HEK293 (cell line): ENCODE measurements around the gene RASA2.

ENCODE experiments used
- BCL11B ChIP-seq: fragments of 450-650 bp; formaldehyde crosslinking; IDR thresholded peaks from 2 replicates; pipeline ENCODE4 v1.5.1; 2016; ENCODE audit warnings: low read depth, missing biosample characterization, missing genetic modification characterization
- EGR2 ChIP-seq: fragments of 450-650 bp; formaldehyde crosslinking; IDR thresholded peaks from 2 replicates; pipeline ENCODE4 v1.5.1; 2016; ENCODE audit warnings: low read depth, missing biosample characterization, missing genetic modification characterization
- GLI4 ChIP-seq: fragments of 450-650 bp; formaldehyde crosslinking; IDR thresholded peaks from 2 replicates; pipeline ENCODE4 v1.5.1; 2016; ENCODE audit warnings: missing biosample characterization, missing genetic modification characterization
- KLF8 ChIP-seq: fragments of 450-650 bp; formaldehyde crosslinking; IDR thresholded peaks from 2 replicates; pipeline ENCODE4 v1.5.1; 2016; ENCODE audit warnings: missing biosample characterization, missing genetic modification characterization
- KLF9 ChIP-seq: fragments of 450-650 bp; formaldehyde crosslinking; IDR thresholded peaks from 2 replicates; pipeline ENCODE4 v1.5.1; 2016; ENCODE audit warnings: missing biosample characterization, missing genetic modification characterization, low read depth
- MZF1 ChIP-seq: fragments of 450-650 bp; formaldehyde crosslinking; IDR thresholded peaks from 2 replicates; pipeline ENCODE4 v1.5.1; 2017; ENCODE audit warnings: missing biosample characterization, missing genetic modification characterization, borderline replicate concordance
- PRDM10 ChIP-seq: fragments of 450-650 bp; formaldehyde crosslinking; IDR thresholded peaks from 2 replicates; pipeline ENCODE4 v1.5.1; 2016; ENCODE audit warnings: missing biosample characterization, missing genetic modification characterization
- RBAK ChIP-seq: fragments of 450-650 bp; formaldehyde crosslinking; IDR thresholded peaks from 2 replicates; pipeline ENCODE4 v1.5.1; 2016; ENCODE audit warnings: missing biosample characterization, missing genetic modification characterization
- SCRT2 ChIP-seq: fragments of 450-650 bp; formaldehyde crosslinking; IDR thresholded peaks from 2 replicates; pipeline ENCODE4 v1.5.1; 2016; ENCODE audit warnings: missing biosample characterization, missing genetic modification characterization
- SP2 ChIP-seq: fragments of 450-650 bp; formaldehyde crosslinking; IDR thresholded peaks from 2 replicates; pipeline ENCODE4 v1.5.1; 2016; ENCODE audit warnings: missing biosample characterization, missing genetic modification characterization
- ZFHX2 ChIP-seq: fragments of 450-650 bp; formaldehyde crosslinking; conservative IDR thresholded peaks from 2 replicates; pipeline ENCODE4 v1.5.1; 2016; ENCODE audit warnings: missing biosample characterization, missing genetic modification characterization
- ZNF10 ChIP-seq: fragments of 450-650 bp; formaldehyde crosslinking; IDR thresholded peaks from 2 replicates; pipeline ENCODE4 v1.5.1; 2017; ENCODE audit warnings: missing biosample characterization, missing genetic modification characterization
- ZNF112 ChIP-seq: fragments of 450-650 bp; formaldehyde crosslinking; IDR thresholded peaks from 2 replicates; pipeline ENCODE4 v1.5.0; 2017; ENCODE audit warnings: missing biosample characterization, missing genetic modification characterization
- ZNF132 ChIP-seq: fragments of 450-650 bp; formaldehyde crosslinking; IDR thresholded peaks from 2 replicates; pipeline ENCODE4 v1.5.1; 2017; ENCODE audit warnings: missing biosample characterization, missing genetic modification characterization, borderline replicate concordance
- ZNF138 ChIP-seq: fragments of 450-650 bp; formaldehyde crosslinking; IDR thresholded peaks from 2 replicates; pipeline ENCODE4 v1.5.1; 2016; ENCODE audit warnings: missing biosample characterization, missing genetic modification characterization, borderline replicate concordance
- ZNF140 ChIP-seq: fragments of 450-650 bp; formaldehyde crosslinking; IDR thresholded peaks from 2 replicates; pipeline ENCODE4 v1.5.1; 2016; ENCODE audit warnings: missing biosample characterization, missing genetic modification characterization
- ZNF146 ChIP-seq: fragments of 450-650 bp; formaldehyde crosslinking; IDR thresholded peaks from 2 replicates; pipeline ENCODE4 v1.5.1; 2016; ENCODE audit warnings: missing biosample characterization, missing genetic modification characterization
- ZNF155 ChIP-seq: fragments of 450-650 bp; formaldehyde crosslinking; IDR thresholded peaks from 2 replicates; pipeline ENCODE4 v1.5.1; 2016; ENCODE audit warnings: missing biosample characterization, missing genetic modification characterization
- ZNF157 ChIP-seq: fragments of 450-650 bp; formaldehyde crosslinking; IDR thresholded peaks from 2 replicates; pipeline ENCODE4 v1.5.1; 2016; ENCODE audit warnings: missing biosample characterization, missing genetic modification characterization
- ZNF18 ChIP-seq: fragments of 450-650 bp; formaldehyde crosslinking; IDR thresholded peaks from 2 replicates; pipeline ENCODE4 v1.5.1; 2016; ENCODE audit warnings: missing biosample characterization, missing genetic modification characterization
- ZNF202 ChIP-seq: fragments of 450-650 bp; formaldehyde crosslinking; IDR thresholded peaks from 2 replicates; pipeline ENCODE4 v1.5.1; 2016; ENCODE audit warnings: missing biosample characterization, missing genetic modification characterization, borderline replicate concordance
- ZNF280C ChIP-seq: fragments of 450-650 bp; formaldehyde crosslinking; IDR thresholded peaks from 2 replicates; pipeline ENCODE4 v1.5.1; 2016; ENCODE audit warnings: missing biosample characterization, missing genetic modification characterization
- ZNF324 ChIP-seq: fragments of 450-650 bp; formaldehyde crosslinking; IDR thresholded peaks from 2 replicates; pipeline ENCODE4 v1.5.1; 2016; ENCODE audit warnings: missing biosample characterization, missing genetic modification characterization
- ZNF341 ChIP-seq: fragments of 450-650 bp; formaldehyde crosslinking; IDR thresholded peaks from 2 replicates; pipeline ENCODE4; 2016; ENCODE audit warnings: low read depth, missing biosample characterization, missing genetic modification characterization
- ZNF362 ChIP-seq: fragments of 450-650 bp; formaldehyde crosslinking; IDR thresholded peaks from 2 replicates; pipeline ENCODE4 v1.5.1; 2016; ENCODE audit warnings: missing biosample characterization, missing genetic modification characterization
- ZNF423 ChIP-seq: fragments of 450-650 bp; formaldehyde crosslinking; IDR thresholded peaks from 2 replicates; pipeline ENCODE4 v1.5.1; 2016; ENCODE audit warnings: missing biosample characterization, missing genetic modification characterization
- ZNF530 ChIP-seq: fragments of 450-650 bp; formaldehyde crosslinking; IDR thresholded peaks from 2 replicates; pipeline ENCODE4 v1.5.1; 2016; ENCODE audit warnings: low read depth, missing biosample characterization, missing genetic modification characterization
- ZNF544 ChIP-seq: fragments of 450-650 bp; formaldehyde crosslinking; IDR thresholded peaks from 2 replicates; pipeline ENCODE4 v1.5.0; 2017; ENCODE audit warnings: missing biosample characterization, missing genetic modification characterization
- ZNF549 ChIP-seq: fragments of 450-650 bp; IDR thresholded peaks from 2 replicates; pipeline ENCODE4 v1.5.1; 2018; ENCODE audit warnings: missing biosample characterization, missing genetic modification characterization, mild to moderate bottlenecking, inconsistent platforms, moderate library complexity
- ZNF558 ChIP-seq: fragments of 450-650 bp; formaldehyde crosslinking; IDR thresholded peaks from 2 replicates; pipeline ENCODE4 v1.5.1; 2016; ENCODE audit warnings: missing biosample characterization, missing genetic modification characterization
- ZNF654 ChIP-seq: fragments of 450-650 bp; formaldehyde crosslinking; IDR thresholded peaks from 2 replicates; pipeline ENCODE4 v1.5.1; 2016; ENCODE audit warnings: low read depth, missing biosample characterization, missing genetic modification characterization
- ZNF701 ChIP-seq: fragments of 450-650 bp; formaldehyde crosslinking; IDR thresholded peaks from 2 replicates; pipeline ENCODE4 v1.5.1; 2016; ENCODE audit warnings: missing biosample characterization, missing genetic modification characterization
- ZNF707 ChIP-seq: fragments of 450-650 bp; formaldehyde crosslinking; IDR thresholded peaks from 2 replicates; pipeline ENCODE4 v1.5.1; 2016; ENCODE audit warnings: missing biosample characterization, missing genetic modification characterization
- ZNF785 ChIP-seq: fragments of 450-650 bp; formaldehyde crosslinking; IDR thresholded peaks from 2 replicates; pipeline ENCODE4 v1.5.1; 2016; ENCODE audit warnings: missing biosample characterization, missing genetic modification characterization

The RASA2 gene

GRCh38 chr3:141486746-141487520 lies at the start of gene RASA2 (continued):
- no peak for TF ChIP-seq GLI4 (tag by site-specific recombination)
- no peak for TF ChIP-seq ZNF549 (tag by site-specific recombination)
- no peak for TF ChIP-seq MZF1
- peak; percentile 41 for TF ChIP-seq PRDM10 (tag by site-specific recombination)
- no peak for TF ChIP-seq SCRT2
- TF ChIP-seq ZNF785 = no peak
- no peak for TF ChIP-seq ZNF10
- no peak for TF ChIP-seq ZNF132 (tag by site-specific recombination)
- TF ChIP-seq ZNF701 = no peak
- no peak for TF ChIP-seq ZNF707
- no peak for TF ChIP-seq ZNF654 (tag by site-specific recombination)
- TF ChIP-seq ZNF140 (tag by site-specific recombination) = no peak
- 0 out of 2 replicates have a peak, but pooled peaks have one; percentile 21 for TF ChIP-seq SP2
- no peak for TF ChIP-seq ZNF558 (tag by site-specific recombination)
- no peak for TF ChIP-seq ZNF280C
- no peak for TF ChIP-seq ZNF544 (tag by site-specific recombination)
- no peak for TF ChIP-seq ZNF157 (tag by site-specific recombination)
- TF ChIP-seq KLF8 = 0 out of 2 replicates have a peak, but pooled peaks have one; percentile 10
- peak; percentile 36; the same call in 1 of the 2 replicates for TF ChIP-seq EGR2 (tag by site-specific recombination)
- peak; percentile 91; the same call in 1 of the 2 replicates for TF ChIP-seq ZFHX2
- TF ChIP-seq KLF9 (tag by site-specific recombination) = peak; percentile 91
- TF ChIP-seq ZNF155 = no peak
- TF ChIP-seq ZNF146 (tag by site-specific recombination) = no peak
- no peak for TF ChIP-seq ZNF202 (tag by site-specific recombination)
- no peak for TF ChIP-seq ZNF530 (tag by site-specific recombination)
- TF ChIP-seq ZNF423 = 0 out of 2 replicates have a peak, but pooled peaks have one; percentile 12
- TF ChIP-seq ZNF362 (tag by site-specific recombination) = no peak
- TF ChIP-seq ZNF341 (tag by site-specific recombination) = peak; percentile 31; the same call in 1 of the 2 replicates
- no peak for TF ChIP-seq RBAK (tag by site-specific recombination)
- TF ChIP-seq ZNF138 (tag by site-specific recombination) = no peak
- TF ChIP-seq ZNF18 (tag by site-specific recombination) = no peak
- no peak for TF ChIP-seq ZNF324 (tag by site-specific recombination)
- no peak for TF ChIP-seq BCL11B
- no peak for TF ChIP-seq ZNF112 (tag by site-specific recombination)
